Urinary bladder (tissue), 4 donors: ENCODE measurements around the gene CEBPG. TPM values are rescaled to one million over a fixed set of nuclear protein-coding genes. Genes with fewer than 3 reads are reported as not detected.

ENCODE experiments used
- DNase-seq: peaks from one replicate; pipeline ENCODE4 v3.0.0-alpha.2; 2015; ENCODE audit errors: extremely low spot score
- H3K27ac ChIP-seq: one replicate; pipeline ENCODE4 v1.5.1; 2013; ENCODE audit warnings: low read depth, mild to moderate bottlenecking, moderate library complexity
- H3K36me3 ChIP-seq: one replicate; pipeline ENCODE4 v1.6.1; 2013; ENCODE audit warnings: mild to moderate bottlenecking, moderate library complexity; ENCODE audit not compliant: insufficient read depth
- H3K4me1 ChIP-seq: one replicate; pipeline ENCODE4 v1.6.1; 2013; ENCODE audit warnings: mild to moderate bottlenecking, moderate library complexity; ENCODE audit not compliant: insufficient read depth
- H3K4me3 ChIP-seq: one replicate; pipeline ENCODE4 v1.5.1; 2013; ENCODE audit warnings: low read depth, low read length
- WGBS: extraction: QIAGEN DNeasy Blood & Tissue Kit; methylation state at CpG from one replicate; pipeline ENCODE4 v1.1.7; 2013; 5-methylcytosine and 5-hydroxymethylcytosine counted together
- polyA plus RNA-seq: library from polyadenylated mRNA; stranded (reverse); fragments of 200-250 nt; gene quantifications from one replicate; pipeline ENCODE4 v1.2.3, GENCODE V29; 2013
- total RNA-seq: library from RNA; depleted of rRNA; stranded (reverse); fragments of >200 nt; gene quantifications from one replicate; pipeline ENCODE4 v1.2.3, GENCODE V29; 2014
- donor health status: healthy with polysubstance abuse.
- donor health status: healthy.

CEBPG gene
- total and polyA plus RNA-seq, 2 donors: 19.9 to 28.9 TPM

DNA sequence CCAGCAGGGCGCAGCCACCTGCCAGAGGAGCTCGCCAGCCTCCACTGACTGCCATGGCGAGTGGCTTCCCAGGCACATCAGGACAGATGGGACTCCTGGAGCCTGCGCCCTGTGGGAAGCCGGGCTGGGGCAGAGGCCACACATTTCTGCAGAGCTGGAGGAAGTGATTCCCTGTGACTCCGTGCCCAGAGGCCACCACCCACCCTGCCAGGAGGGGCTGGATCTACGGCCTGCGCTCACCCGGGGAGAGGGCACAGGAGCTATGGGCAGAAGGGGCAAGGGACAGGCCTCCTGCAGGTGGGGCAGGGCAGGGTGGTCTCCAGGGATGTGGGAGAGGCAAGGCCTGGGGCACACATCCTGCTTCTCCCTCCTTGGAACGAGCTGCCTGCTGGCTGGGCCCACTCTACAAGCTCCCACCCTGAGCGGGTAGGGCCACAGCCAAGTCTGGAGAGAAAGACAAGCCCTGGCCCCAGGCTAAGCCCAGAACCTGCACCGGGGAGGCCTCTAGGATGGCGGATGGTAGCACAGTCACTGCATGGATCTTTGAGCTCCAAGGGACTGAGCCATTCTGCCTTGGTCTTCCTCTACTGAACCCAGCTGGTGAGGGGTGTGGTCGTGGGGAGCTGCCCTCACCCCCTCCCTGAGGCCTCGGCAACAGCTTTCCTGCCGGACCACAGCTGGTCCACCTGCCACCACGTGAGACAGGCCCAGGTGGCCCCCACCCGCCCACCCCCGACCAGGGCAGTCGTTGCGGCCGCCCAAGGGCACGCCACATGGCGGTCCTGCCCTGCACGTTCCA lies 40.6 kb downstream of the CEBPG start:
- 89% methylated on average over 25 of the region's 25 CpGs for WGBS
- Histone ChIP-seq H3K4me3 (no peak overlapping the region), H3K36me3 (no peaks in the 10 kb centered on the region), H3K4me1 (peaks cover 2% of the 10 kb centered on the region), H3K27ac (no peak overlapping the region)
- DNase-seq: no peak

DNA sequence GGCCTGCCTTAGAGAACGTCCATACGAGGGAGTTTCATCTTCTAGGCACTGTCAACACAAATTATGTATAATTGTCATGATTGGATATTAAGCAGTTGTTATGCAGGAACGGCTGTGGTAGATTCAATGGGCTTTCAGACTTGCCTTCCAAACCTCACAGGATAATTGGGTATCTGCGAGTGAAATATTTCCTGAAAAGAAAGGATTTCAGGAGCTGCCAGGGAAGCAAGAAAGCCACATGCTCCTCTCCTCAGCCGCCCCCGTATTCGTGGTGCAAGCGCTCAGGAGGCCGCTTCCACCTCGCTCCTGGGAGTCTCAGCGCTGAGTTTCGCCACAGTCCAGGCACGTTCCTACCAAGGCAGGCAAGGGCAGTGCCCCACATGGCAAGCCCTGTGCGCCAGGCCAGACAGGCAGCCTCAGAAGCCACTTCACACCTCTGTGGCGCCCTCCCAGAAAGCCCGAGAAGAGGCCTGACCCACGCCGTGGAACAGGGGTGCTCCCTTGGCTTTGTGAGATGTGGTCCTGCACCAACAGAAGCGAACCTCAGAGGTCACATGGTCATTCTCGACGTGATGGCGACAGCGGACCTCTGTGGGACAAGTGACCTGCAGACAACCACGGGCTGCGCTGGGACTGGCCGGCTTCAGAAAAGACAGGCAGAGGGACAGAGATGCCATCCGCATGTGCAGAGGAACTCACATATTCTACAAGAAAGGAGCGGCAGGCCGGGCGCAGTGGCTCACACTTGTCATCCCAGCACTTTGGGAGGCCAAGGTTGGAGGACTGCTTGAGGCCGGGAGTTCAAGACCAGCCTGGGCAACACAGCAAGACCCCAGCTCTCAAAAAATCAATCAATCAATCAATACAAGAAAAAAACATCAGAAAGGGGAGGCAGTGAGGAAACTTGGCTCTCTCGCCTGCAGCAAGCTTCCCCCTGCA lies 41.4 kb downstream of the CEBPG start:
- H3K4me1 ChIP-seq: peaks cover 2% of the 10 kb centered on the region
- no peak overlapping the region for H3K4me3 ChIP-seq
- H3K36me3 ChIP-seq: no peaks in the 10 kb centered on the region
- no peak for DNase-seq
- 92% methylated on average over 32 of the region's 32 CpGs for WGBS
- H3K27ac ChIP-seq: no peak overlapping the region

DNA sequence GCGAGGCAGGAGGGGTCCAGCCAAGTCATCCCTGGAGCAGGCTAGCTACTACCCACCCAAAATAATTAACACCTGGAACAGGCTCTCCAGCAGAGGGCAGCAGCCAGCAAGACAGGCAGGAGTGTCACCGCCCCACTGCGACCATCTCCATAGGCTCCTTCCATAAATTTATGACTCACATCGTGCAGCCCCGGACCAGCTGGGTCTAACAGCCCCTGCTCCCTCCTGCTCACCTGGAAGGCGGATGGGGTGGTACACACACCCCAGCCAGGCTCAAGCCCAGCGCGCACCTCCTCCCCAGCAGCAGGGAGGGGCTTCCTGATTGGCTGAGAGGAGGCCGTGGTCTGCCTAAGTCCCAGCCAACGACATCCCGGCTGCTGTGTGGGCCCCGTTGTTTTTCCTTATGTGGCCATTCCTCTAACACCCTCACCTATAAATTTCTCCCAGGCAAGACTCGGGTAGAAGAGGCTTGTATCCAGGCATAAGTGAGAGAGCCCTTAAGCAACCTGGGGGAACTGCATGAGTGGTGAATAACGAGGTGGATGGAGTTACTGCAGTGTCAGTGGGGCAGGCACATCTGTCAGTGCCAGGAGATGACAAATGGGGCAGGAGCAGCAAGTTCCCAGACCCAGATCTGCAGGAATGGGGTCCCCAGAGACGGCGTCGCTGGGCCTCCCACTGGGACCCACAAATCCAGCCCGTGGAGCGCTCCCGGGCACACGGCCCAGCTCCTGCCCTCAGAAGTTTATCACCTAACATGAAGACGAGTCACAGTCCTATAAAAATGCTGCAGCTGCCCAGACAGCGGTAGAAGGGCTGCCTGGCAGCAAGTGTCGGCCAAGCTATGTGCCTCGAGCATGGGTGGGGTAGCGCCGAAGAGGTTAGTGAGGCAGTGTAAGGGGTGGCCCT lies 43.1 kb downstream of the CEBPG start:
- 23% methylated on average over 27 of the region's 27 CpGs for WGBS
- no peak for DNase-seq
- Histone ChIP-seq H3K36me3 (no peaks in the 10 kb centered on the region), H3K27ac (no peak overlapping the region), H3K4me3 (no peak overlapping the region), H3K4me1 (peaks cover 2% of the 10 kb centered on the region)

DNA sequence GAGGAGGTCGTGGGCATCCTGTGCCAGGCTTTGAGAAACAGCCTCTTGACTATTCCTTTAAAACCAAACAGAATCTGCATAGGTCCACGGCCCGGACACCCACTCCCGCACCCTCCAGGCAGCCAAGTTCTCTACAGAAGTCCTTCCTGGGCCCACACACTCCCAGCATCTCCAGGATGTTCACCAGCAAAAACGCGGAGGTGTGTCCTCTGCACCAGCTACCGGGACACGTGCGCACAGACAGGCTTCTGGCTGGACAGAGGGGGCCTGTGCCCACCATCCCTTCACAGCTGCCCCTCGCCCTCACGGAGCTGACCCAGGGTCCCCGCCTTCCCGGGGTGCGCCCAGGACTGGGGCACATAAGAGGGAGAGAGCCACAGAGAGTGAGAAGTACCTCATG lies 44.2 kb downstream of the CEBPG start:
- 92% methylated on average over 14 of the region's 14 CpGs for WGBS
- Histone ChIP-seq H3K27ac (no peak overlapping the region), H3K4me3 (no peak overlapping the region), H3K4me1 (peaks cover 2% of the 10 kb centered on the region), H3K36me3 (no peaks in the 10 kb centered on the region)
- no peak for DNase-seq

DNA sequence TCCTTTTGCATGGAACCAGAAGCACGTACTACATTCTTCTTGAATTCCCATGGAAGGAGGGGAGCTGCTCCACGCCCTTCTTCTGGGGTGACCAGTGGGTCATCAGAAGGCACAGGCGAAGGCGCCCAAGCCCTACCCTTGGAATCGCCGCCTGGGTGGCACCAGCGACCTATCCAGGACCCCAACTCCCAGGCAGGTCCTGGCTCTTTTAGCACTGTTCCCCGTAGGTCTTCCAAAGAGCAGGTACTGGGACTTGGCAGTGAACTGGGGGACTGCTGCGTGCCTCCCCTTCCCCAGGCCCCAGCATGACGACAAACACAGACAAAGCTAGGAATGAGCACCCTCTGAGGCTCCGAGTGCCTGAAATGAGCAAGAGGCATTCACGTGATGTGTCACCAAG lies 45.0 kb downstream of the CEBPG start:
- Histone ChIP-seq H3K36me3 (no peaks in the 10 kb centered on the region), H3K4me1 (peaks cover 2% of the 10 kb centered on the region), H3K4me3 (no peak overlapping the region), H3K27ac (no peak overlapping the region)
- WGBS: 93% methylated on average over 12 of the region's 12 CpGs
- no peak for DNase-seq

DNA sequence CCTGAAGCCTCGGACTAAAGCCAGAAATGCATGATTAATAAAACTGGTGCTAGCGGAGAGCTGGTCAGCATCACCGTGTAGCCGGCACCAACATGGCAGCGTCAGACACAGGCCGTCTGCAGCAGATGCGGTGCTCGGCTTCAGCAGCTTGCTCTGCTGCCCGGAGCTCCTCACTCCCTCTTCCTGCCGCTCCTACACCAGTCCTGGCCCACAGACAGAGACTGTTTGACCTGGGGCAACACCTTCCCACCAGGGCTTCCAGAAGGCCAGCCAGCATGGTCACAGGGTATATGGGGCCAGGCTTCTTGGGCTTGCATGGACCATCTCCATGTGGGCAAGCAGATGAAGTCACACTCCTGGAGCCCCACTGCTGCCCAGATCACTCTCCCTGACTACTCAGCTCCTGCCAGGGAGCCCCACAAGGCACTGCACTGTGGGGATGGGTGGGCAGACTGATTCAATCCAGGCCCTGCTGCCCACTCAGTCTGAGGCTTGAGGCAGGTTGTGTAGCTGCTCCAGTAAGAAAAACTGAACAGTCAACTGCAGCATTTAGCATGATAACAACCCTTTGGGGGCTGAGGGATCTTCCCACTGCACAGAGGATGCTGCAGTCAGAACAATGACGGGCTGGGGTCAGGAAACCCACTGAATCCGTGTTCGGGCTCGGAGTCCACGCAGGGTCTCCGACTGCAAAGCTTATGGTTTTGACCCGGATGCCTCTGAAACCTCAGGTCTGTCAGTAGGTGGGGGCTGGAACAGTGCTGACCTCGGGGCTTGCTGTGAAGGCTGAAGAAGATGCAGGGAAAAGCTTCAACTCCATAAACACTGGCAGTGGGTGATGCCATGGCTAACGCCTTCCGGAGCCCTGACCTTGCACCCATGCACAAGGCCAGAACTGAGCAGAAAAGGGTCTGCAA lies 45.6 kb downstream of the CEBPG start:
- H3K4me1 ChIP-seq: peaks cover 2% of the 10 kb centered on the region
- no peaks in the 10 kb centered on the region for H3K36me3 ChIP-seq
- 88% methylated on average over 20 of the region's 20 CpGs for WGBS
- no peak overlapping the region for H3K27ac ChIP-seq
- no peak for DNase-seq
- H3K4me3 ChIP-seq: no peak overlapping the region

DNA sequence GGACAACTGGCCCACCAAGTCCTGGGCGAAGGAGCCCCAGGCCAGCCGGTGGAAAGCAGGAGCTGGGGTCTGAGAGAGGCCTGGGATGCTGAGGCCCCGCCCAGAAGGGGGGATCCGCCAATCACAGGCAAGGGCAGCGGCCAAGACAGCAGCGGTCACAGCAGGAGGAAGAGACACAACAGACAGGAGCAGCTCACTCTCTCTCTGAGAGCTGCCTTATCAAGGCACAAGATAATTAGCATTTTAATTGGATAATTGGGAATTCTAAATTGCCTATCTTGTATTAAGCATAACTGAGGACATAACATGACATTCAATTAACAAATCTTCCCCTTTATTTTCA lies 46.2 kb downstream of the CEBPG start:
- no peak for DNase-seq
- no peak overlapping the region for H3K4me3 ChIP-seq
- H3K27ac ChIP-seq: no peak overlapping the region
- no peaks in the 10 kb centered on the region for H3K36me3 ChIP-seq
- peaks cover 2% of the 10 kb centered on the region for H3K4me1 ChIP-seq
- 51% methylated on average over 6 of the region's 6 CpGs for WGBS

DNA sequence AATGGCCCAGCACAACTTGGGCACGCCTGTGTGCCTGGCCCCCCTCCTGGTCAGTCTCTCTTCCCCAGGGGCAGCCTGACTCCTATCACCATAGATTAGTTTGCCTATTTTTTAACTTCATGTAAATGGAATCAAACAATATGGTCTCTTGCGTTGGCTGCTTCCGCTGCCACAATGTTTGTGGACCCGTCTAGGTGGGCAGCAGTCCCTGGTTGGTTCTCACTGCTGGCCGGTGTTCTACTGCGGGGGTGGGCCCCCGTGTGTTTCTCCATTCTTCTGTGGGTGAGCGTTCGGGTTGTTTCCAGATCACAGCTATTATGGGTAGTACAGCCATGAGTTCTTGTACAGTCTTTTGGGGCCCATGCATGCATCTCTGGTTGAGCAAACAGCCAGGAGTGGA lies 47.3 kb downstream of the CEBPG start:
- Histone ChIP-seq H3K4me1 (peaks cover 2% of the 10 kb centered on the region), H3K36me3 (no peaks in the 10 kb centered on the region), H3K4me3 (no peak overlapping the region), H3K27ac (no peak overlapping the region)
- DNase-seq: no peak
- 94% methylated on average over 9 of the region's 9 CpGs for WGBS

DNA sequence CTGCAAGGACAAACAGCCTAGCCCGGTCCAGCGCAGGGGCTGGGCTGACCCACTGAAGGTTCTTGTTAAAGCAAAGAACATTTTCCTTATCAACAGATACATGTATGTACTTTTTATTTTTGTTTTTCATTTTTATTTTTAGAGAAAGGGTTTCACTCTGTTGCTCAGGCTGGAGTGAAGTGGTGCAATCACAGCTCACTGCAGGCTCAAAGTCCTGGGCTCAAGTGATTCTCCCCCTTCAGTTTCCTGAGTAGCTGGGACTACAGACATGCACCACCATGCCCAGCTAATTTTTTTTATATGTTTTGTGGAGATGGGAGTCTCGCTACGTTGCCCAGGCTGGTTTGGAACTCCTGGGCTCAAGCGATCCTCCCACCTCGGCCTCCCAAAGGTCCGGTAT lies 47.9 kb downstream of the CEBPG start:
- peaks cover 2% of the 10 kb centered on the region for H3K4me1 ChIP-seq
- no peak for DNase-seq
- no peak overlapping the region for H3K4me3 ChIP-seq
- H3K36me3 ChIP-seq: no peaks in the 10 kb centered on the region
- WGBS: 92% methylated on average over 7 of the region's 7 CpGs
- H3K27ac ChIP-seq: no peak overlapping the region

DNA sequence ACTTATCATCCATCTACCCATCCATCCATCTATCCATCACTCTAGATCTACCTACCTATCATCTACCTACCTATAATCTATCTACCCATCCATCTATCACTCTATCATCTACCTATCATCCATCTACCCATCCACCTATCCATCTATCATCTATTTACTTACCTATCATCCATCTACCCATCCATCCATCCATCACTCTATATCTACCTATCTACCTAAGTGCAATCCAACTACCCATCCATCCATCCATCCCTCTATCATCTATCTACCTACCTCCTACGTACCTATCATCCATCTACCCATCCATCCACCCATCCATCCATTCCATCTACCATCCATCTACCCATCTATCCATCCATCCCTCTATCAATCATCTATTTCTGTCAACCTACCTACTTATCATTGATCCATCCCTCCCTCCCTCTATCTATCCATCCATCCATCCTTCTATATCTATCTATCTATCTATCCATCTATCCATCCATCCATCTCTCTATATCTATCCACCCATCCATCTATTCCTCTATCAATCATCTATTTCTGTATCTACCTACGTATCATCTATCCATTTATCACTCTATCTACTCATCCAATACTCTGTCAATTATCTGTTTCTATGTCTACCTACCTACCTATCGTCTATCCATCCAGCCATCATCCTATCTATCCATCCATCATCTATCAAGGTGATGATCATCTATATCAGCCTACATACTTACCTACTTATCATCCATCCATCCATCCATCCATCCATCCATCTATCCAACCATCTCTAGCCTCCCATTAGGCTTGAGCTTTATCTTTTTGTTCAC lies 49.1 kb downstream of the CEBPG start:
- no peaks in the 10 kb centered on the region for H3K36me3 ChIP-seq
- no peaks in the 10 kb centered on the region for H3K4me1 ChIP-seq
- no peak overlapping the region for H3K4me3 ChIP-seq
- H3K27ac ChIP-seq: no peak overlapping the region
- DNase-seq: no peak
- WGBS: 95% methylated on average over 3 of the region's 3 CpGs

DNA sequence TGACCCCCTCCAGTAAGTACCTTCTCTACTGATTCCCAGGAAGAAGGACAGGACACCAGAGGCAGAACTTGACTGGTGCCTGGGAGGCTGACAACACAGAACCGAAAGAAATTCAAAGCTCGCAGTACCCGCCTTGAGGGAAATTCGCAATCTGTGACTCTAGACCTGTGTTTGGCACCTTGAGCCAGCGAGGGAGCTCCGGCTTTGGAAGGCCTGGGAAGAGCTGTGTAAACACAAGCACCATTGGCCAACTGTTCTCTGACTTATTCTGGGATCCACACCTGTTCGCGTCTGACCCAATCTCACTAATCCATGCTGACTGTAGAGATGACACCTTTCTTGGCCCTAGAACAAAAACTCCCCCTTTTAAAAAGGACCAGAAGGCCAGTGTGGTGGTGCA lies 50.7 kb downstream of the CEBPG start:
- H3K4me3 ChIP-seq: no peak overlapping the region
- no peak for DNase-seq
- no peak overlapping the region for H3K27ac ChIP-seq
- no peaks in the 10 kb centered on the region for H3K36me3 ChIP-seq
- WGBS: 89% methylated on average over 8 of the region's 8 CpGs
- H3K4me1 ChIP-seq: no peaks in the 10 kb centered on the region
